HepG2 (cell line): ENCODE data around the gene CSNK2A1. TPM values are rescaled to one million over a fixed set of nuclear protein-coding genes. Genes with fewer than 3 reads are reported as not detected.
A peak's percentile ranks its signal among the peaks of the same experiment; 100 is the strongest.

Source experiments
- KMT2A ChIP-seq: sonication (generic); formaldehyde crosslinking; IDR thresholded peaks from 2 replicates; pipeline ENCODE4 v1.4.0; 2020; ENCODE audit warnings: missing genetic modification reagents
- PPARG ChIP-seq: conservative IDR thresholded peaks from 2 replicates; pipeline ENCODE4 v1.6.1; 2016; ENCODE audit warnings: missing biosample characterization, missing genetic modification reagents
- SMAD1 ChIP-seq: sonication (generic); formaldehyde crosslinking; IDR thresholded peaks from 2 replicates; pipeline ENCODE4 v1.4.0; 2020; ENCODE audit warnings: missing genetic modification reagents, low read depth, mild to moderate bottlenecking, borderline replicate concordance
- SOX5 ChIP-seq: IDR thresholded peaks from 2 replicates; pipeline ENCODE4 v1.6.1; 2016; ENCODE audit warnings: borderline replicate concordance
- ZNF20 ChIP-seq: sonication (generic); formaldehyde crosslinking; IDR thresholded peaks from 2 replicates; pipeline ENCODE4 v1.4.0; 2020; ENCODE audit warnings: mild to moderate bottlenecking, moderate library complexity, missing genetic modification reagents
- ZNF597 ChIP-seq: sonication (generic); formaldehyde crosslinking; IDR thresholded peaks from 2 replicates; pipeline ENCODE4 v1.5.0; 2020; ENCODE audit warnings: missing genetic modification reagents
- ZNF883 ChIP-seq: sonication (generic); formaldehyde crosslinking; IDR thresholded peaks from 2 replicates; pipeline ENCODE4 v1.5.1; 2020; ENCODE audit warnings: mild to moderate bottlenecking, missing genetic modification reagents; ENCODE audit errors: not compliant biosample characterization
- polyA plus RNA-seq, 8 experiments: library from polyadenylated mRNA; depleted of rRNA in 3 of 8; stranded (reverse) in 7 of 8; unstranded in 1 of 8; fragments of >200 nt; fragmentation: Illumina TruSeq in 4 of 8; extraction: Trizol in 4 of 8; gene quantifications; 2 replicates each; pipeline versions ENCODE4 v1.2.1 to v1.2.3, GENCODE V29; 2011 to 2016; ENCODE audit warnings: low read depth in 4 of 8, missing spikeins in 1 of 8, mixed read lengths in 1 of 8; ENCODE audit not compliant: insufficient read depth in 1 of 8
- total RNA-seq, 5 experiments: library from RNA; depleted of rRNA; stranded (reverse); fragments of >200 nt; fragmentation: Illumina TruSeq; extraction: Trizol; gene quantifications; 2 replicates each; pipeline ENCODE4 v1.2.3, GENCODE V29; 2016; ENCODE audit warnings: low read depth in 1 of 5
- TF ChIP-seq, protein P1 (sequence below): sonication (generic); formaldehyde crosslinking; IDR thresholded peaks from 2 replicates; pipeline ENCODE4 v1.5.1; 2020; ENCODE audit warnings: mild to moderate bottlenecking, missing genetic modification reagents, borderline replicate concordance
- TF ChIP-seq, protein P2 (sequence below): sonication (generic); formaldehyde crosslinking; IDR thresholded peaks from 2 replicates; pipeline ENCODE4 v1.4.0; 2020; ENCODE audit warnings: mild to moderate bottlenecking, missing genetic modification reagents

Gene CSNK2A1
- total and polyA plus RNA-seq, 2 of the 13 experiments (the other 11 are each of a cell fraction or from before 2014, with no cell fraction given), result 153 to 231 TPM

DNA sequence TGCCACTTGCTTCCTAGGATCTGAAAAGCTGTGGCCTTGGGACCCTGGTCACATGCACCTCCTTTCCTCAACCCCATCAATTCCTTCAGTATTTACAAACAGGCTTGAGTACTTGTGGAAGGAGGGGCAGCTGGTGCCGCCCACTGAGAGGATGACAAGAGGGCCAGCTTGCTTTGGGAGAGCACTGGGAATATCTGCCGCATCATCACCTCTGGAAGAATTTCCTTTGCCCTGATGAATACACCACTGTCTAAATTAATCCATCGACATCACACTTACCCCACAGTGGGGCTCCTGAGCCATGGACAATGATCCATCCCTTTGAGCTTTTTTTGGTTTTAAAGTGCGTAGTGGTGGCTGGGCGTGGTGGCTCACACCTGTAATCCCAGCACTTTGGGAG, 107.1 kb downstream of the CSNK2A1 start (continued):
- TF ChIP-seq, protein P1, sequence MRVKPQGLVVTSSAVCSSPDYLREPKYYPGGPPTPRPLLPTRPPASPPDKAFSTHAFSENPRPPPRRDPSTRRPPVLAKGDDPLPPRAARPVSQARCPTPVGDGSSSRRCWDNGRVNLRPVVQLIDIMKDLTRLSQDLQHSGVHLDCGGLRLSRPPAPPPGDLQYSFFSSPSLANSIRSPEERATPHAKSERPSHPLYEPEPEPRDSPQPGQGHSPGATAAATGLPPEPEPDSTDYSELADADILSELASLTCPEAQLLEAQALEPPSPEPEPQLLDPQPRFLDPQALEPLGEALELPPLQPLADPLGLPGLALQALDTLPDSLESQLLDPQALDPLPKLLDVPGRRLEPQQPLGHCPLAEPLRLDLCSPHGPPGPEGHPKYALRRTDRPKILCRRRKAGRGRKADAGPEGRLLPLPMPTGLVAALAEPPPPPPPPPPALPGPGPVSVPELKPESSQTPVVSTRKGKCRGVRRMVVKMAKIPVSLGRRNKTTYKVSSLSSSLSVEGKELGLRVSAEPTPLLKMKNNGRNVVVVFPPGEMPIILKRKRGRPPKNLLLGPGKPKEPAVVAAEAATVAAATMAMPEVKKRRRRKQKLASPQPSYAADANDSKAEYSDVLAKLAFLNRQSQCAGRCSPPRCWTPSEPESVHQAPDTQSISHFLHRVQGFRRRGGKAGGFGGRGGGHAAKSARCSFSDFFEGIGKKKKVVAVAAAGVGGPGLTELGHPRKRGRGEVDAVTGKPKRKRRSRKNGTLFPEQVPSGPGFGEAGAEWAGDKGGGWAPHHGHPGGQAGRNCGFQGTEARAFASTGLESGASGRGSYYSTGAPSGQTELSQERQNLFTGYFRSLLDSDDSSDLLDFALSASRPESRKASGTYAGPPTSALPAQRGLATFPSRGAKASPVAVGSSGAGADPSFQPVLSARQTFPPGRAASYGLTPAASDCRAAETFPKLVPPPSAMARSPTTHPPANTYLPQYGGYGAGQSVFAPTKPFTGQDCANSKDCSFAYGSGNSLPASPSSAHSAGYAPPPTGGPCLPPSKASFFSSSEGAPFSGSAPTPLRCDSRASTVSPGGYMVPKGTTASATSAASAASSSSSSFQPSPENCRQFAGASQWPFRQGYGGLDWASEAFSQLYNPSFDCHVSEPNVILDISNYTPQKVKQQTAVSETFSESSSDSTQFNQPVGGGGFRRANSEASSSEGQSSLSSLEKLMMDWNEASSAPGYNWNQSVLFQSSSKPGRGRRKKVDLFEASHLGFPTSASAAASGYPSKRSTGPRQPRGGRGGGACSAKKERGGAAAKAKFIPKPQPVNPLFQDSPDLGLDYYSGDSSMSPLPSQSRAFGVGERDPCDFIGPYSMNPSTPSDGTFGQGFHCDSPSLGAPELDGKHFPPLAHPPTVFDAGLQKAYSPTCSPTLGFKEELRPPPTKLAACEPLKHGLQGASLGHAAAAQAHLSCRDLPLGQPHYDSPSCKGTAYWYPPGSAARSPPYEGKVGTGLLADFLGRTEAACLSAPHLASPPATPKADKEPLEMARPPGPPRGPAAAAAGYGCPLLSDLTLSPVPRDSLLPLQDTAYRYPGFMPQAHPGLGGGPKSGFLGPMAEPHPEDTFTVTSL, result no peak
- TF ChIP-seq SMAD1 (CRISPR knock-in tag) (0 out of 2 replicates have a peak, but pooled peaks have one; percentile 12), ZNF20 (CRISPR knock-in tag) (no peak), KMT2A (CRISPR knock-in tag) (no peak), ZNF883 (CRISPR knock-in tag) (no peak), PPARG (CRISPR knock-in tag) (no peak), ZNF597 (no peak), SOX5 (CRISPR knock-in tag) (no peak)
- TF ChIP-seq, protein P2, sequence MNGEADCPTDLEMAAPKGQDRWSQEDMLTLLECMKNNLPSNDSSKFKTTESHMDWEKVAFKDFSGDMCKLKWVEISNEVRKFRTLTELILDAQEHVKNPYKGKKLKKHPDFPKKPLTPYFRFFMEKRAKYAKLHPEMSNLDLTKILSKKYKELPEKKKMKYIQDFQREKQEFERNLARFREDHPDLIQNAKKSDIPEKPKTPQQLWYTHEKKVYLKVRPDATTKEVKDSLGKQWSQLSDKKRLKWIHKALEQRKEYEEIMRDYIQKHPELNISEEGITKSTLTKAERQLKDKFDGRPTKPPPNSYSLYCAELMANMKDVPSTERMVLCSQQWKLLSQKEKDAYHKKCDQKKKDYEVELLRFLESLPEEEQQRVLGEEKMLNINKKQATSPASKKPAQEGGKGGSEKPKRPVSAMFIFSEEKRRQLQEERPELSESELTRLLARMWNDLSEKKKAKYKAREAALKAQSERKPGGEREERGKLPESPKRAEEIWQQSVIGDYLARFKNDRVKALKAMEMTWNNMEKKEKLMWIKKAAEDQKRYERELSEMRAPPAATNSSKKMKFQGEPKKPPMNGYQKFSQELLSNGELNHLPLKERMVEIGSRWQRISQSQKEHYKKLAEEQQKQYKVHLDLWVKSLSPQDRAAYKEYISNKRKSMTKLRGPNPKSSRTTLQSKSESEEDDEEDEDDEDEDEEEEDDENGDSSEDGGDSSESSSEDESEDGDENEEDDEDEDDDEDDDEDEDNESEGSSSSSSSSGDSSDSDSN, result no peak
